ENCODE measurements around the gene C2orf76.

C2orf76 gene

DNA sequence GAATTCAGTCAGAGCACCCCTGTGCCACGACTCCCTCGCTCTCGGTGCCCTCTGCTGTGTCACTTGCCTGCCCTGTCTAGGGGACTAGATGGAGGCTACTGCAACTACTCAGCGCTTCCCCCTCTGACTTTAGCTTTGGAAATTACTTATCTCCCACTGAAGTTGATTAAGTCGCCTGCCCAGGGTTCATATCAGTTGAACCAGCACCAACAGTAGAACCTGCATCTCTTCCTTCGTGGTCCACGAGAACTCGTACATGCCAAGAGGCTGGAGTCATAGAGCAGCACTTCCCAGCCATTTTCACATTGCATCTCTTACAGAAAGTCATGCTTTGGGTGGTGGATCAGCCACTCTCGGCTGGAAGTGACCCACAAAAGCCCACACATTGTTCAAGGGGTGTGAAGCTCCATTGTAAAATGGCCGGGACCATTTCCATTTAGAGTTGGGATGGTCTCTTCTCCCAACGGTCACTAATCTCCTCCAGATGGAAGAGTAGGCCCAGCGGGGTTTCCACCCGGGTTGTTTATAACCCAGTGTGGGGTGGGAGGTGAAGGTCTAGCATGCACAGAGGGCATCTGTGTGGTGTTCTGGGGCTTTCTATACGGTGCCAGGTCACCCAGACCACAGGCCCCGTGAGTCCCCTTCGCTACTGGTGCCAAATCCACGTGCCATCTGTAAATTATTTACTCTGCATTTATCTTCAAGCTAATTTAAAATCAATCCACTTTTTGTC lies 105.0 kb downstream of the C2orf76 start:
- no peak for DNase-seq

DNA sequence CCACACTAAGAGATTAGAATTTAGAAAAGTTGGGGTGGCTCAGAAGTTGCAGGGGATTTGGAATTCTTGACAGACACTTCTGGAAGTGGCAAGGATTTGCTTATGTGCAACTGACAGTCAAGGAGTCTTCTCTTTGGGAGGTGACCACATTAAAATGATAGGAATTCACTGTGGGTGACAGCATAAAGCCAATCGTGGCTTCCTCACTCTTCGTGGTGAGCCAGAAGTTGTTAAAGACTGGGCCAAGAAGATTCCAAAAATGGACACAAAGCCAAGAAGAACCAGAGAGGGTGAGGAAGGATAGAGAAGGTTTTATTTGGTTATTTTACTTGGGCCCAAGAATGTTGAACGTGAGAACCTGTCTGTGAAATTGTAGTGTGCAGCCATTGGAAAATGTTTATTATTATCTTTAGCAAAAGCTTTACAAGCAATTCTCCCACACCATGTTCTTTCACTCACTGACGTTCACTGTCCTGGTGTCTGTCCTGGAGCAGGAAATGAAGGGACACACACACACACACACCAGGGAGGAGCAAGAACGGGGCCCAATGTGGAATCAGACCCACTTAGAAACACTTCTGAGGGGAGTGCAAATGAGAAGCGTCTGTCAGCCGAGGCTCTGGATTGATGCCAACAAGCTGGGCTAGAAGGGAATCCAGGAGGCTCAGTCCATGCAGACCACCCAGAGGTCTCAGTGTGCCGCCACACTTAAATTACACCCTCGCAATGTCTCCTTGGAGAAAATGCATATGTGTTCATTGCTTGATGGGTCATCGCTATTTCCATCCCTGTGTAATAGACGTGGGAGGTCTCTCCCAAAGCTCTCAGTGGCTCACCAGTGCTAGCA lies 105.8 kb downstream of the C2orf76 start:
- no peak for DNase-seq

DNA sequence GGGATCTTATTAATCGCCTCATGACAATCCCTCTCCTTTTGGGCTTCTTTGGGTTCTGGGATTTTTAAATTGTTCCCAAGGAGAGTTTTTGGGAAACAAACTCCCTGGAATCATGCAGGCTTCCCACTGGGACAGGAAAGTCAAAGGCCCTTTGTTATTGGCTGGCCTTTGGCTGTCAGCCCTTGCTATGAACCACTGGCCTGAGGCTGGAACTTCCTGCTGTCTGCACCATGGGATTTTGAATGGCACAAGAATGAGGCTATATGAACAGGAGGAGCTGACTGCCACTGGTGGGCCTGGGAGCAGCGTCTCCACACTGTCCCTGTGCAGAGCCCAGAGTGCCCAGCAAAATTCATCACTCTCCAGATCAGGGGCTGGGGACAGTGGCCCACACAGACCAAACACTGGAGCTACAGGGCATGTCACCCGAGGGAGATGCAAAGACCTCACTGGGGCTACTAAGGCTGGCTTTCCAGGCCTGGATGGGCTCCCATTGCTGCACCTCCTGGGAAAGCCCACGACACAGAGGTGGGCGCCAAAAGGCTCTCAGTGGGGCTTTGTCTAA lies 107.3 kb downstream of the C2orf76 start:
- no peak for DNase-seq

DNA sequence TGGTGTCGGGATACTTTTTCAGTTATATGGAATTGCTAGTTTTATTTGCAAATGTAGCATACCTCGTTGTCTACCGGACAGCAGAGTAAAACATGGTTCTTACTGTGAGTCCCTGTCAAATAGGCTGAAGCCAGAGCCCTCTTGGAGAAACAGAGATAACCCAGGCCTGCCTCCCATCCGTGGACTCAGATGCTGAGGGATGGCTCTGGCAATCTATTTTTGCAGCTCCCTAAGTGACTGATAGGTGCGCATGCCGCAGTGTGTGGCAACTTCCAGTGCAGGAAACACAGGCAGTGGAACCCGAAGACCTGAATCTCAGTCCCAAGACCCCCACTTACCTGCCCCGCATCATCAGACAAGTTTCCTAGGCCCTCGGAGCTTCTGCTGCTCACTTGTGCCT lies 109.4 kb downstream of the C2orf76 start:
- no peak for DNase-seq

DNA sequence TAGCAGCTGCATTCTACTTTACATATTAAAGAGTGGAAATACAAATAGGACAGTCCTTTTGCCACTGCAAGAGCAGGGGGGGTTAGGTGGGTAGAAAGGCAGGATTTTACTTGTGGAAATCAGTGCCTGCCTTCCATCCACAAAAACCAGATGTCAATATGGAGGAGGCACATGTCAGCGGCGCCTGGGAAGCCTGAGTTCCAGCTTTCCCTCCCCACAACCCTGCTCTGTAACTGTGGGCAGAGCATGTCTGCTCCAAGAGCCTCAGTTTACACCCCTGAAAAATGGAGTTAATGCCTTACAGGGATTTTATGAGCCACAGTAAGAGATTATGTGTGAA lies 110.1 kb downstream of the C2orf76 start:
- DNase-seq = no peak

DNA sequence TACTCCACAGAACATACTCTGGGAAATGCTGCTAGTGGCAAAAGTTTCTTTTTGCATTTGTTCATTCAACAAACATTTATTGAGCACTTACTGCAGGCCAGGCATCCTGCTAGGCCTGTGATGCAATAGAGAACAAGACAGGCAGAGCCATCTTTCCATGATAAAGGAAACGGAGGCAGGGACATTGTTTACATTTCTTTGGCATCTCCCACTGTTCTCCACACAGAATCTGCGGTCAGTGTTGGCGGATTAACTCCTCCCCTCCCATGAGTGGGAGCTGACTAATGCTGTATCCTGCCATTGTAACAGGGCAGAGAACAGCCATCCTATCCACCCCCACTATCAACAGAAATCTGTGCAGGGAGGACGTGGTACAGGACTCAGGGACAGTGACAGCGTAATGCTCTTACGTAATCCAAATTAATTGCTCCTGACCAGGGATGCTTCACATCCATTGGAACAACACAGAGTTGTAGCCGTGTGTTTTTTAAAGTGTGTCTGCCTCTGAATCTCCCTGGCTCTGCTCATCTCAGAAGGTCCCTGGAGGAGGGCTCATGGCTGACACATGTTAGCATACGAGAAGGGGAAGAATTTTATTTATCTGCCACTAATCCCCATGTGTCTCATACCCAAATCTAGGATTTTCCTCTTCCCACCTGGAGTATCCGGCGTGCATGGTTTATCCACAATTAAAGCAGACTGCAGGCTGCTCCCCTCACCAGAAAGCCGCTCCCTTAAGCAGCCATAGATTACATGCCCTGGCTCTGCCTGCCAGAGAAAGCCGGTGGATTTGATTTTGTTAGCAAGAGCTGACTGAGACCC lies 110.7 kb downstream of the C2orf76 start:
- DNase-seq = no peak

DNA sequence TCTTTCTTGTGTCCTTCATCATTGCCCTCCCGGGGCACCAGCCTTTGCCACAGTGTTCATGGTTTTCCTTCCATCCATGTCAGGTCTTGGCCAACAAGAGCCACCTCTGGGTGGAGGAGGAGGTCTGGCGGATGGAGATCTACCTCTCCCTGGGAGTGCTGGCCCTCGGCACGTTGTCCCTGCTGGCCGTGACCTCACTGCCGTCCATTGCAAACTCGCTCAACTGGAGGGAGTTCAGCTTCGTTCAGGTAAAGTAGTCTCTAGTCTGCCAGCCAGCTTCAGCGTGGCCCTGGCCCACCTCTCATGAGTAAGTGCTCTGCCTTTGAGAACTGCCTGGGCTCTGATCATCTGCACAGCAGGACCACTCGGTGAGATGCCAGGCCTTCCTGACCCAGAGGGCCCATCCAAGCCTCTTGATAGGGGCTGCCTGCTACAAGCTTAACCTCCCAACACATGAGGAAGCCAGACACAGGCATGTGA lies 112.0 kb downstream of the C2orf76 start:
- no peak for DNase-seq

DNA sequence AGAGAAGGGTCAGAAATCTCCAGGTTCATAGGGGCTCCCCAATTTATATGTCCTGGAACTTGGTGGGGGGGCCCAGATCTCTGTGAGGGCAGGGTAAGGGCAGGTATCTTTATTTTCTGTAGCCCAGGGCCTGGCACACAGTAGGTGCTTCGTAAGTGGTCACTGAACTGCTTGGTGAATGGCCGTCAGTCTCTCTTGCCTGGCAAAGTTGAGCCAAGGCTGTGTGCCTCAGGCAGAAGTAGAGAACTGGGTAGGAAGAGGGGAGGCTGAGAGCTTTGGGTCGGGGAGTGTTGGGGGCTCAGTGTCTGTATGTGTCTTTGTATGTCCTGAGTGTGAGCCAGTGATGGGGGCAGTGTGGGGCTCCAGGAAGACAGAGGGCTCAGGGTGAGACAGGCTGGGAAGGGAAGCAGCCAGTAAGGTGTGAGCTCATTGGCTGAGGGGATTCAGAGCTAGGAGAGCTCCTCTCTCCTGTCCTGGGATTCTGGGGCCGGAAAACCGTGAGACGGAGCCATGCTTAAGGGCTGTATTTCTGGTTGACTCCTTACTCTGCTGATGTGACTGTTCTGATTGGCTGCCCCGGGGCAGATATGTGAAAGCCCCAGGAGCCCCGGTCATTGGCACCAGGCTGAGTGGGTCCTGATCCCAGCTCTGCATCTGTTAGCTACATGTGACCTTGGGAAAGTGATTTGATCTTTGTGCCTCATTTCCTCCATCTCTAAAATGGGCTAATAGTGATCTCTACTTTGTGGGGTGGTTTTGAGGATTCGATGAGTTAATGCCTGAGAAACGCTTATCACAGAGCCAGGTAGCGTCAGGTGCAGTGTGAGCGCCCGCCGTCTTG lies 112.7 kb downstream of the C2orf76 start:
- DNase-seq = no peak

DNA sequence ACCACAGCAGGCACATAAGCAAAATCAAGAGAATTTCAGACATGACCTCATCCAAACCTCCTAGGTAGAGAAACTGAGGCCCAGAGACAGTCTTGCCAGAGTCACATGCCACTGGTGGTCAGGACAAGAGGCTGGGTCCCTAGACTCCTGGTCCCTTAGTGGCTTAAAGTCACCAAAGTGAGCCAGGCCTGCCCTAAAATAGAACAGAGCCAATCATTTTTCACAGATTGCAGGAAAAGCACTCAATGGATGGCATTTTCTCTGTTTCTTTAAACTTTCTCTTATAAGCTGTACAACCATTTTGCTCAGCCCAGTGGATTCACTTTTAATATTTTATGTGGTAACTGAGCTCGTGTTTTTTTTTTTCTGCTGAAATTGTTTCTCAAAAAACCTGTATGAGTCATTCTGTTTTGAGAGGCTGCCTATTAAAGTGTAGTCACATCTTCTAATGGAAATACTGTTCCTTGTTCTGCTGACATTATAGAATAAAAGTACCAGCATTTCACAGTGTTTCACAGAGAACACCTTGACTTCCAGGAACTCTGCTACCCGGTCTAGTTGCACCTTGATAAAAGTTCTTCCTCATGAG lies 113.4 kb downstream of the C2orf76 start:
- DNase-seq = no peak
